BE2C (cell line): ENCODE measurements around the gene ZNF235.

ENCODE experiments used
- DNase-seq: peaks from one replicate; pipeline ENCODE4 v3.0.0-alpha.2; 2020
- H3K27me3 ChIP-seq: fragments of 250-450 bp; sonication (Bioruptor Pico); 2 replicates; pipeline ENCODE4 v1.5.1; 2020; ENCODE audit warnings: mild to moderate bottlenecking
- H3K36me3 ChIP-seq: fragments of 250-450 bp; sonication (Bioruptor Pico); 2 replicates; pipeline ENCODE4 v1.5.1; 2020; ENCODE audit warnings: mild to moderate bottlenecking
- H3K4me1 ChIP-seq: fragments of 250-450 bp; sonication (Bioruptor Pico); 2 replicates; pipeline ENCODE4 v1.5.1; 2020
- H3K4me3 ChIP-seq: 2 replicates; pipeline ENCODE4 v1.5.1; 2011; ENCODE audit warnings: low read depth, low read length
- H3K9me3 ChIP-seq: fragments of 250-450 bp; sonication (Bioruptor Pico); 2 replicates; pipeline ENCODE4 v1.5.1; 2020
- TF ChIP-seq, protein P1 (sequence below): IDR thresholded peaks from 2 replicates; pipeline ENCODE4 v1.5.1; 2012; ENCODE audit warnings: mild to moderate bottlenecking, low read depth, low read length

Gene ZNF235

DNA sequence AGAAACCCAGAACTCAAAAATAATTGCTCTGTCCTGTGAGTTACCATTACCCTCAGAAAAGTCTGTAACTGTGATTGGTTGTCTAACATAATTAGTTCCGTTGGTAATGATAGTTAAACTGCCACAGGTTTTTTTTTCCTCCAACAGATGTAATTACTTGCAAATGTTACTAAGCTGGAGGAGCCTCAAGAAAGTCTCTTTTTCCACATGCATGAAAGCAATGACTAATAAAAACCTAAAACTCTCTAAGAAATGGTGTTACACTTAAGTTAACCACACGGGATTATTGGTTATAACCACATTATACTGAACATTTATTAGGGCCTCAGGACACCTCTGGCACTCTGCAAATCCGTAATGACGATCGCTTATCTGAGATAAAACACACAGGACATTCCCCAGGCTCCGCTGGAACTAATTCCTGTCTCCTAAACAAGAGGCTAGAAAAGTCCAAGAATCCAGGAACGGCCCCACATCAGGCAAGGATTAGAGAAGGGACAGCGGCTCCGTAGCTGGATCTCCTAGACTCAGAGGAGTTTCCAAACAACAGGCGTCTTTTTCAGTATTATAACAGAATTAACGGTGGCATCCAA lies 753 bp downstream of the ZNF235 start:
- no peaks in the 10 kb centered on the region for H3K4me1 ChIP-seq
- TF ChIP-seq, protein P1, sequence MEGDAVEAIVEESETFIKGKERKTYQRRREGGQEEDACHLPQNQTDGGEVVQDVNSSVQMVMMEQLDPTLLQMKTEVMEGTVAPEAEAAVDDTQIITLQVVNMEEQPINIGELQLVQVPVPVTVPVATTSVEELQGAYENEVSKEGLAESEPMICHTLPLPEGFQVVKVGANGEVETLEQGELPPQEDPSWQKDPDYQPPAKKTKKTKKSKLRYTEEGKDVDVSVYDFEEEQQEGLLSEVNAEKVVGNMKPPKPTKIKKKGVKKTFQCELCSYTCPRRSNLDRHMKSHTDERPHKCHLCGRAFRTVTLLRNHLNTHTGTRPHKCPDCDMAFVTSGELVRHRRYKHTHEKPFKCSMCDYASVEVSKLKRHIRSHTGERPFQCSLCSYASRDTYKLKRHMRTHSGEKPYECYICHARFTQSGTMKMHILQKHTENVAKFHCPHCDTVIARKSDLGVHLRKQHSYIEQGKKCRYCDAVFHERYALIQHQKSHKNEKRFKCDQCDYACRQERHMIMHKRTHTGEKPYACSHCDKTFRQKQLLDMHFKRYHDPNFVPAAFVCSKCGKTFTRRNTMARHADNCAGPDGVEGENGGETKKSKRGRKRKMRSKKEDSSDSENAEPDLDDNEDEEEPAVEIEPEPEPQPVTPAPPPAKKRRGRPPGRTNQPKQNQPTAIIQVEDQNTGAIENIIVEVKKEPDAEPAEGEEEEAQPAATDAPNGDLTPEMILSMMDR, result no peak
- peak overlapping the region; percentile 94 for H3K4me3 ChIP-seq
- H3K9me3 ChIP-seq, result no peaks in the 10 kb centered on the region; the same call in 1 of the 2 replicates
- peaks cover 17% of the 10 kb centered on the region for H3K36me3 ChIP-seq
- DNase-seq, result peak; percentile 16
- H3K27me3 ChIP-seq, result no peaks in the 10 kb centered on the region

DNA sequence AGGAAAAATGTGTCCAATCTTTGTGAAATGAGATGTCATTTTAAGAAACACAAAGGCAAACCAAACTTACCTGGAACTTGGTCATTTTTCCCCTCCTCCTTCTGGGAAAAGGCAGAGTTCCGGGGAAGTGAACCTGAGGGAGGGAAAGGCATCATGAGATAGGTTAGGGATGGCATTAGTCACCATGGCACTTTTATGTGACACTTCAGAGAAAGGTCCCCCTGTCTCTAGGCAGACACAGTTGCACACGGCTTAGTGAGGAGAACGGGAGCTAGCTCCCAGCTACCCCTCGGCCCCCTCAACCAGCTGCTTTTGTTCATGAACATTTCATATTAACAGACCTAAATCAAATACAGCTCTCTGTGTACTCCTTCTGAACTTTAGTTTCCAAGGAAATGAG lies 1.5 kb downstream of the ZNF235 start:
- Histone ChIP-seq H3K36me3 (peaks cover 24% of the 10 kb centered on the region), H3K9me3 (no peaks in the 10 kb centered on the region; the same call in 1 of the 2 replicates), H3K4me1 (no peaks in the 10 kb centered on the region), H3K4me3 (peak overlapping the region; percentile 94), H3K27me3 (no peaks in the 10 kb centered on the region)
- TF ChIP-seq, protein P1, result no peak
- no peak for DNase-seq

DNA sequence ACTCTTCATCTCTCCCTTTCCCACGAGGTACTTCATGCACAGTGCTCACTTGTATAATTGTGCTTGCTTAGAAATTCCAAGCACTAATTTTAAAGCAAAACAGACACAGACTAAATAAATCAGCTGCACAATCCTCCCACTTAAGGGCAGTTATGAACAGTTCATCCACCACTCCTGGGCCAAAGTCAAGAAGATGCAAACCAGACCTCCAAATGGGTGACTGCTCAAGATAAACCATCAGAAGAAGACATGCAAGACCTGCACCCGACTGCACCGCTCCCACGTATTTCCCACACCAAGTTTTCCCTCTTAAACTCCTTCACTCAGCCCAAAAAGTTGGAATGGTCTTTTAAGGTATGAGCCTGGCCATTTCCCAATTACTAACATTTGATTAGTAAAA lies 19.9 kb downstream of the ZNF235 start:
- TF ChIP-seq, protein P1, result no peak
- no peaks in the 10 kb centered on the region for H3K4me1 ChIP-seq
- H3K36me3 ChIP-seq, result peaks cover 19% of the 10 kb centered on the region
- H3K4me3 ChIP-seq, result no peak overlapping the region
- H3K27me3 ChIP-seq, result no peaks in the 10 kb centered on the region
- DNase-seq, result no peak
- no peaks in the 10 kb centered on the region for H3K9me3 ChIP-seq

DNA sequence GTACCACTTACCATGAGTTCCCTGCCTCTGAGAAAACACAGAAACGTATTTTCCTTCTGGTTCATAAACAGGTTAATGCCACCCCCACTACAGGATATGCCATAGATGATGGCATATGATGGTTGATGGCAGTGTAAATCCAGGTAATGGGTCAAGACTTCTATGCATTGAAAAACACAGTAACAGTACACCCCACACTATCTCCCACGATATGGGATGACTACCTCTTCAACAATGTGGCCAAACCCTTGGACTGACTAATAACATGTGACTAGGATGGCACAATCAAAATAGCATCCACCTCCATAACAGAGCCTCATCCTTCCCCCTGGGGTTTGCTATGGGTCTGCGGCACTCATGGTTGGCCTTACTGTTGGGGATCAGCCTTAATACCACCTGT lies 22.0 kb downstream of the ZNF235 start:
- Histone ChIP-seq H3K4me1 (no peaks in the 10 kb centered on the region), H3K27me3 (no peaks in the 10 kb centered on the region), H3K9me3 (no peaks in the 10 kb centered on the region), H3K36me3 (peaks cover 7% of the 10 kb centered on the region), H3K4me3 (no peak overlapping the region)
- TF ChIP-seq, protein P1, result no peak
- no peak for DNase-seq

DNA sequence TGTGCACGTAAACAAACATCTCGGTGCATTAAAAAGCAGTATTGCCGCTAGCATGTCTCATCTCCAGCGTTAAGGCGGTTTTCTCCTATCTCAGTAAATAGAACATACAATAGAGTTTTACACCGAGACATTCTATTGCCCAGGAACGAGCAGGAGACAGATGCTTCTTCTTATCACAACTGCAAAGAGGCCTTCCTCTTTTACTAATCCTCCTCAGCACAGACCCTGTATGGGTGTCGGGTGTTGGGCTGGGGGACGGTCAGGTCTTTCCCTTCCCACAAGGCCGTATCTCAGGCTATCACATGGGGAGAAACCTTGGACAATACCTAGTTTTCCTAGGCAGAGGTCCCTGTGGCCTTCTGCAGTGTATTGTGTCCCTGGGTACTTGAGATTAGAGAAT lies 23.9 kb downstream of the ZNF235 start:
- Histone ChIP-seq H3K4me1 (no peaks in the 10 kb centered on the region), H3K27me3 (no peaks in the 10 kb centered on the region), H3K9me3 (no peaks in the 10 kb centered on the region), H3K36me3 (no peaks in the 10 kb centered on the region), H3K4me3 (no peak overlapping the region)
- TF ChIP-seq, protein P1, result no peak
- no peak for DNase-seq

DNA sequence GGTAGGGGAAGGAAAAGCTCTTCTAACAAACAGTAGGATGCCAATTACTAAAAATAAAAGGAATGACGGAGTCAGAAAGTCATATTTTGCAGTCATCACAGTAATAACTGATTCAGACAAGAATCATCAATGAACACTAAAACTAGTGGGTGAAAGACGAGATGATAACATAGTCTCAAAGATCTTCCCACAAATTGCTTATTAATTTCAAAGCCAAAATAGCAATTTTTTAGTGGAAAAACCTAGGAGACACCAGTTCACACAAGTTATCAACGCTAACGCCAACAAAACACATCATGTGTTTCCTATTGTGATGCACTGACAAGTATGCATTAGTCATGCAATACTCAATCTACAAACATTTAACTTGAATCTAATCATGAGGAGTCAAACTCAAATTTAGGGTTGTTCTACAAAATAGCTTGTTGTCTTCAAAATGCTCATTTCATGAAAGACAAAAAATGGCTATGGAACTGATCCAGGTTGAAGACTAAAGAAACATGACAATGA lies 26.6 kb downstream of the ZNF235 start:
- Histone ChIP-seq H3K9me3 (no peaks in the 10 kb centered on the region; the same call in 1 of the 2 replicates), H3K27me3 (no peaks in the 10 kb centered on the region), H3K4me1 (no peaks in the 10 kb centered on the region), H3K4me3 (no peak overlapping the region), H3K36me3 (no peaks in the 10 kb centered on the region)
- no peak for DNase-seq
- TF ChIP-seq, protein P1, result no peak
